Common myeloid progenitor, CD34-positive (primary cell): ENCODE data around the gene SLC39A10.

ENCODE experiments used
- CTCF ChIA-PET: fragments of 350-600 bp; sonication (Branson Sonifier 250); formaldehyde crosslinking; loops from one replicate; lab custom pipeline; 2021; ENCODE audit warnings: antibody characterized with exemption; lab: Charles Lee
- POLR2A ChIA-PET: fragments of 350-600 bp; sonication (Branson Sonifier 250); formaldehyde crosslinking; loops from one replicate; lab custom pipeline; 2021; ENCODE audit warnings: antibody characterized with exemption; lab: Charles Lee
- DNase-seq, 3 donors: peaks; one replicate each; pipeline versions ENCODE4 v3.0.0 to v3.0.0-alpha.2; 2013
- H3K27ac ChIP-seq, 2 experiments: 1 replicate in 1 of 2; 2 replicates in 1 of 2; pipeline ENCODE4 v1.7.0; 2013; ENCODE audit warnings: inconsistent platforms in 2 of 2, low read length in 2 of 2, mild to moderate bottlenecking in 2 of 2, low read depth in 1 of 2, moderate library complexity in 1 of 2; ENCODE audit not compliant: severe bottlenecking in 2 of 2, insufficient read depth in 1 of 2, poor library complexity in 1 of 2
- H3K27me3 ChIP-seq, 5 experiments: replicated peaks in 2 of 5; 1 replicate in 3 of 5; 2 replicates in 2 of 5; pipeline versions ENCODE4 v1.6.1 to v1.7.0; 2013; ENCODE audit warnings: low read length in 4 of 5, mild to moderate bottlenecking in 2 of 5, moderate library complexity in 2 of 5, inconsistent platforms in 1 of 5; ENCODE audit not compliant: insufficient read depth in 5 of 5, control insufficient read depth in 4 of 5
- H3K36me3 ChIP-seq, 4 experiments: 1 replicate in 2 of 4; 2 replicates in 2 of 4; pipeline versions ENCODE4 v1.6.1 to v1.7.0; 2013; ENCODE audit warnings: low read length in 3 of 4, control low read depth in 1 of 4, mild to moderate bottlenecking in 1 of 4; ENCODE audit not compliant: control insufficient read depth in 4 of 4, insufficient read depth in 4 of 4
- H3K4me1 ChIP-seq, 4 experiments: 1 replicate in 3 of 4; 2 replicates in 1 of 4; pipeline versions ENCODE4 v1.6.1 to v1.7.1; 2013; ENCODE audit warnings: low read length in 3 of 4, mild to moderate bottlenecking in 3 of 4, control low read depth in 1 of 4, inconsistent platforms in 1 of 4, moderate library complexity in 1 of 4; ENCODE audit not compliant: control insufficient read depth in 4 of 4, insufficient read depth in 4 of 4; ENCODE audit errors: control extremely low read depth in 1 of 4
- H3K4me3 ChIP-seq, 7 experiments: 1 replicate in 4 of 7; 2 replicates in 3 of 7; pipeline versions ENCODE4 v1.5.1 to v1.7.0; 2013; ENCODE audit warnings: mild to moderate bottlenecking in 7 of 7, low read length in 6 of 7, moderate library complexity in 6 of 7, inconsistent platforms in 2 of 7, low read depth in 2 of 7, control low read depth in 1 of 7; ENCODE audit not compliant: insufficient read depth in 4 of 7, control insufficient read depth in 1 of 7; ENCODE audit errors: extremely low read depth in 1 of 7
- H3K9me3 ChIP-seq, 5 experiments: 1 replicate in 4 of 5; 2 replicates in 1 of 5; pipeline versions ENCODE4 v1.6.1 to v1.7.1; 2013; ENCODE audit warnings: low read length in 4 of 5, mild to moderate bottlenecking in 2 of 5, inconsistent platforms in 1 of 5, low read depth in 1 of 5, moderate library complexity in 1 of 5; ENCODE audit not compliant: control insufficient read depth in 4 of 5, insufficient read depth in 2 of 5; ENCODE audit errors: control extremely low read depth in 1 of 5
- WGBS: methylation state at CpG from one replicate; pipeline ENCODE4 v1.1.5; 2013; ENCODE audit not compliant: insufficient coverage; 5-methylcytosine and 5-hydroxymethylcytosine counted together

Gene SLC39A10

GRCh38 chr2:195734395-195734794, 77.4 kb downstream of the SLC39A10 start:
- 100% methylated on average over 2 of the region's 6 CpGs for WGBS
- H3K4me3 ChIP-seq, result no peak overlapping the region
- peaks cover 16 to 70% (median 31%) of the 10 kb centered on the region in 4 experiments for H3K36me3 ChIP-seq
- no peaks in the 10 kb centered on the region for H3K4me1 ChIP-seq
- no peaks in the 10 kb centered on the region for H3K9me3 ChIP-seq
- CTCF ChIA-PET, result no interaction called here
- POLR2A ChIA-PET, result no interaction called here
- no peak for DNase-seq
- no peaks in the 10 kb centered on the region for H3K27me3 ChIP-seq
- no peak overlapping the region for H3K27ac ChIP-seq

- ChIA-PET CTCF (no interaction called here), POLR2A (no interaction called here)
- Histone ChIP-seq H3K27ac (no peak overlapping the region), H3K4me1 (no peaks in the 10 kb centered on the region), H3K36me3 (peaks cover 15 to 70% (median 30%) of the 10 kb centered on the region in 4 experiments), H3K27me3 (no peaks in the 10 kb centered on the region), H3K9me3 (no peaks in the 10 kb centered on the region), H3K4me3 (no peak overlapping the region)
- WGBS, result no CpG with 5 or more reads among the region's 2 CpGs
- no peak for DNase-seq
Measured at GRCh38 chr2:195734931-195735330, 77.9 kb downstream of the SLC39A10 start.

GRCh38 chr2:195735347-195735746, 78.3 kb downstream of the SLC39A10 start:
- no peak for DNase-seq
- peaks cover 11 to 67% (median 28%) of the 10 kb centered on the region in 4 experiments for H3K36me3 ChIP-seq
- no CpG with 5 or more reads among the region's 1 CpG for WGBS
- no peaks in the 10 kb centered on the region for H3K27me3 ChIP-seq
- no peak overlapping the region for H3K4me3 ChIP-seq
- ChIA-PET POLR2A (no interaction called here), CTCF (no interaction called here)
- H3K4me1 ChIP-seq, result no peaks in the 10 kb centered on the region
- H3K27ac ChIP-seq, result no peak overlapping the region
- no peaks in the 10 kb centered on the region for H3K9me3 ChIP-seq

- H3K4me1 ChIP-seq, result no peaks in the 10 kb centered on the region
- H3K36me3 ChIP-seq, result peaks cover 8 to 48% (median 23%) of the 10 kb centered on the region in 4 experiments
- ChIA-PET CTCF (no interaction called here), POLR2A (no interaction called here)
- H3K9me3 ChIP-seq, result peaks cover 0 to 1% (median 0%) of the 10 kb centered on the region in 5 experiments
- no peak overlapping the region for H3K27ac ChIP-seq
- no peak overlapping the region for H3K4me3 ChIP-seq
- no peaks in the 10 kb centered on the region for H3K27me3 ChIP-seq
- DNase-seq, result no peak
- WGBS, result 94% methylated on average over 4 of the region's 5 CpGs
Measured at GRCh38 chr2:195737511-195738325, 80.7 kb downstream of the SLC39A10 start.

GRCh38 chr2:195741191-195741590, 84.2 kb downstream of the SLC39A10 start:
- peaks cover 12 to 29% (median 18%) of the 10 kb centered on the region in 4 experiments for H3K36me3 ChIP-seq
- H3K27ac ChIP-seq, result no peak overlapping the region
- ChIA-PET POLR2A (no interaction called here), CTCF (no interaction called here)
- H3K9me3 ChIP-seq, result peaks cover 0 to 7% (median 4%) of the 10 kb centered on the region in 5 experiments
- H3K4me3 ChIP-seq, result no peak overlapping the region
- DNase-seq, result no peak
- 100% methylated on average over 1 of the region's 1 CpG for WGBS
- no peaks in the 10 kb centered on the region for H3K4me1 ChIP-seq
- H3K27me3 ChIP-seq, result no peaks in the 10 kb centered on the region

- ChIA-PET POLR2A (no interaction called here), CTCF (no interaction called here)
- WGBS, result 75% methylated on average over 4 of the region's 7 CpGs
- Histone ChIP-seq H3K4me1 (no peaks in the 10 kb centered on the region), H3K9me3 (peaks cover 0 to 7% (median 2%) of the 10 kb centered on the region in 5 experiments), H3K27ac (no peak overlapping the region), H3K4me3 (no peak overlapping the region), H3K27me3 (no peaks in the 10 kb centered on the region), H3K36me3 (no peaks in the 10 kb centered on the region)
- no peak for DNase-seq
Measured at GRCh38 chr2:195756218-195756942, 99.4 kb downstream of the SLC39A10 start.

GRCh38 chr2:195758846-195759245, 101.8 kb downstream of the SLC39A10 start:
- H3K4me1 ChIP-seq, result no peaks in the 10 kb centered on the region
- no peaks in the 10 kb centered on the region for H3K36me3 ChIP-seq
- ChIA-PET CTCF (no interaction called here), POLR2A (no interaction called here)
- no peak overlapping the region for H3K4me3 ChIP-seq
- H3K27me3 ChIP-seq, result no peaks in the 10 kb centered on the region
- 86% methylated on average over 3 of the region's 3 CpGs for WGBS
- peaks cover 0 to 7% (median 2%) of the 10 kb centered on the region in 5 experiments for H3K9me3 ChIP-seq
- no peak for DNase-seq
- no peak overlapping the region for H3K27ac ChIP-seq
